Measurements from ENCODE around the gene ATXN1. TPM values are rescaled to one million over a fixed set of nuclear protein-coding genes. Genes with fewer than 3 reads are reported as not detected.

The ATXN1 gene
- total RNA-seq, 1 experiment from 2014 or later, result 16.5 TPM

- peaks cover 27% of the 10 kb centered on the region for H3K4me1 Mint-ChIP-seq (ENCODE audit: insufficient read depth, unreplicated experiment)
- peak overlapping the region; percentile 2 for H3K27ac Mint-ChIP-seq (ENCODE audit: low read depth, unreplicated experiment)
- CTCF ChIA-PET, result interaction anchor here (0.6 to 1.1 kb wide), 4 partner anchors 10 to 358 kb away, joined by 3 to 7 read pairs (median 4); no protein-coding TSS in a partner anchor
- H3K9me3 Mint-ChIP-seq (ENCODE audit: unreplicated experiment), result no peaks in the 10 kb centered on the region
- intact Hi-C loops (cut with micrococcal nuclease), result no loop called here
- H3K36me3 Mint-ChIP-seq (ENCODE audit: insufficient read depth, unreplicated experiment), result peaks cover 13% of the 10 kb centered on the region
- H3K4me3 Mint-ChIP-seq (ENCODE audit: unreplicated experiment), result no peak overlapping the region
- no TSS peak for BruUV-seq (replicated peaks)
- POLR2A ChIA-PET, result interaction anchor here (0.8 to 6.7 kb wide), 9 partner anchors 8 to 24 kb away, joined by 3 to 85 read pairs (median 5); partner anchors contain the start of gene ATXN1
- no peak for DNase-seq (ENCODE audit: unreplicated experiment)
- H3K27me3 Mint-ChIP-seq (ENCODE audit: insufficient read depth, unreplicated experiment), result no peaks in the 10 kb centered on the region
- TF ChIP-seq, protein P1, sequence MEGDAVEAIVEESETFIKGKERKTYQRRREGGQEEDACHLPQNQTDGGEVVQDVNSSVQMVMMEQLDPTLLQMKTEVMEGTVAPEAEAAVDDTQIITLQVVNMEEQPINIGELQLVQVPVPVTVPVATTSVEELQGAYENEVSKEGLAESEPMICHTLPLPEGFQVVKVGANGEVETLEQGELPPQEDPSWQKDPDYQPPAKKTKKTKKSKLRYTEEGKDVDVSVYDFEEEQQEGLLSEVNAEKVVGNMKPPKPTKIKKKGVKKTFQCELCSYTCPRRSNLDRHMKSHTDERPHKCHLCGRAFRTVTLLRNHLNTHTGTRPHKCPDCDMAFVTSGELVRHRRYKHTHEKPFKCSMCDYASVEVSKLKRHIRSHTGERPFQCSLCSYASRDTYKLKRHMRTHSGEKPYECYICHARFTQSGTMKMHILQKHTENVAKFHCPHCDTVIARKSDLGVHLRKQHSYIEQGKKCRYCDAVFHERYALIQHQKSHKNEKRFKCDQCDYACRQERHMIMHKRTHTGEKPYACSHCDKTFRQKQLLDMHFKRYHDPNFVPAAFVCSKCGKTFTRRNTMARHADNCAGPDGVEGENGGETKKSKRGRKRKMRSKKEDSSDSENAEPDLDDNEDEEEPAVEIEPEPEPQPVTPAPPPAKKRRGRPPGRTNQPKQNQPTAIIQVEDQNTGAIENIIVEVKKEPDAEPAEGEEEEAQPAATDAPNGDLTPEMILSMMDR (IDR thresholded peaks at IDR 0.05; ENCODE audit: unreplicated experiment), result no peak
These were observed 24.1 kb downstream of the ATXN1 start for GRCh38 chr6:16736856-16737775.

- Mint-ChIP-seq H3K9me3 (ENCODE audit: unreplicated experiment) (no peaks in the 10 kb centered on the region), H3K4me3 (ENCODE audit: unreplicated experiment) (no peak overlapping the region), H3K36me3 (ENCODE audit: insufficient read depth, unreplicated experiment) (peaks cover 13% of the 10 kb centered on the region), H3K4me1 (ENCODE audit: insufficient read depth, unreplicated experiment) (peaks cover 27% of the 10 kb centered on the region), H3K27me3 (ENCODE audit: insufficient read depth, unreplicated experiment) (no peaks in the 10 kb centered on the region), H3K27ac (ENCODE audit: low read depth, unreplicated experiment) (no peak overlapping the region)
- BruUV-seq (replicated peaks), result no TSS peak
- ChIA-PET POLR2A (no interaction called here), CTCF (no interaction called here)
- no peak for DNase-seq (ENCODE audit: unreplicated experiment)
- TF ChIP-seq, protein P1 (IDR thresholded peaks at IDR 0.05; ENCODE audit: unreplicated experiment), result no peak
- intact Hi-C loops (cut with micrococcal nuclease), result no loop called here
These were observed 26.2 kb downstream of the ATXN1 start for GRCh38 chr6:16735014-16735413.

DNA sequence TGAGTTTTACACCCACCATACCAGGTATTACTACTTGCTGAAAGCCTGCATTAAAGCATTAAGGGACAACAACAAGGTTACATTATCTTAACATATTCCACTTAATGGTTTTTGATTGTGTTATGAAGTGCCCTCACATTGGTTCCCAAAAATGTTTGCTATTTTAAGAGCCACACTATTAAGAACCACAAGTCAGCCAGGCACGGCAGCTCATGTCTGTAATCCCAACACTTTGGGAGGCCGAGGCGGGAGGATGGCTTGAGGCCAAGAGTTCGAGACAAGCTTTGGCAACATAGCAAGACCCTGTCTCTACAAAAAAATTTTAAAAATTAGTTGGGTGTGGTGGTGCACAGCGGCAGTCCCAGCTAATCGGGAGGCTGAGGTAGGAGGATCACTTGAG lies 28.2 kb downstream of the ATXN1 start:
- Mint-ChIP-seq H3K36me3 (ENCODE audit: insufficient read depth, unreplicated experiment) (peaks cover 13% of the 10 kb centered on the region), H3K27me3 (ENCODE audit: insufficient read depth, unreplicated experiment) (no peaks in the 10 kb centered on the region), H3K4me3 (ENCODE audit: unreplicated experiment) (no peak overlapping the region), H3K27ac (ENCODE audit: low read depth, unreplicated experiment) (no peak overlapping the region), H3K9me3 (ENCODE audit: unreplicated experiment) (no peaks in the 10 kb centered on the region), H3K4me1 (ENCODE audit: insufficient read depth, unreplicated experiment) (peaks cover 19% of the 10 kb centered on the region)
- intact Hi-C loops (cut with micrococcal nuclease), result no loop called here
- POLR2A ChIA-PET, result interaction anchor here (1.1 kb wide), 1 partner anchor 52 kb away, joined by 3 read pairs; no protein-coding TSS in a partner anchor
- TF ChIP-seq, protein P1 (IDR thresholded peaks at IDR 0.05; ENCODE audit: unreplicated experiment), result no peak
- no peak for DNase-seq (ENCODE audit: unreplicated experiment)
- CTCF ChIA-PET, result interaction anchor here (1.2 to 1.4 kb wide), 2 partner anchors 34 to 50 kb away, joined by 3 read pairs; no protein-coding TSS in a partner anchor
- no TSS peak for BruUV-seq (replicated peaks)

DNA sequence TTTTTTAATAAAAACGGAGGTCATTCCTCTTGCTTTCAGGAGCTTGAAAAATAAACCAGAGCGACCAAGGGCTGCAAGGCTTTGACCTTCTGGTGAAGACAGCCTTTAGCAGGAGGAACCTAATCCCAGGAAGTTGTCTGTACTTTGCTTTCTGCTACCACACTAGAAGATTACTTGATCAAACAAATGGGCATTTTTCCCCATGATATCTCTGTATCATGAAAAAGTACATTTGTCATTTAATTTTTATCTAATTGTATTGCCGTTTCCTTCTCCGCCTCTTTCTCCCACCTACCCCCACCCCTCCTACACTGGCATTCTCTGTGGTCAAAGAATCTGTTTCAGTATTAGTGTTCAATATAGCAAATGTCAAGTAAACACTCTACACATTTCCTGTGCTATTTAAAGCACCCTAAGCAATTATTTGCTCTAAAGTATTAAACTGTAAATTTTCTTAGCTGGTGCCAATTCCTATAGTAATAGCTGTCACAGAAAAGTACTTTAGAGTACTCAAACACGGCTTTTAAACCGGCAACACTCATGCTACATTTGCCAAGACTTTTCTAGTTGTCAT lies 29.7 kb downstream of the ATXN1 start:
- BruUV-seq (replicated peaks), result no TSS peak
- no peaks in the 10 kb centered on the region for H3K27me3 Mint-ChIP-seq (ENCODE audit: insufficient read depth, unreplicated experiment)
- TF ChIP-seq, protein P1 (IDR thresholded peaks at IDR 0.05; ENCODE audit: unreplicated experiment), result no peak
- H3K9me3 Mint-ChIP-seq (ENCODE audit: unreplicated experiment), result no peaks in the 10 kb centered on the region
- H3K27ac Mint-ChIP-seq (ENCODE audit: low read depth, unreplicated experiment), result no peak overlapping the region
- H3K4me3 Mint-ChIP-seq (ENCODE audit: unreplicated experiment), result no peak overlapping the region
- H3K4me1 Mint-ChIP-seq (ENCODE audit: insufficient read depth, unreplicated experiment), result peaks cover 8% of the 10 kb centered on the region
- POLR2A ChIA-PET, result interaction anchor here (1.2 kb wide), 1 partner anchor 26 kb away, joined by 3 read pairs; no protein-coding TSS in a partner anchor
- CTCF ChIA-PET, result interaction anchor here (0.6 to 1.4 kb wide), 5 partner anchors 31 to 356 kb away, joined by 3 to 5 read pairs (median 3); no protein-coding TSS in a partner anchor
- H3K36me3 Mint-ChIP-seq (ENCODE audit: insufficient read depth, unreplicated experiment), result peaks cover 13% of the 10 kb centered on the region
- DNase-seq (ENCODE audit: unreplicated experiment), result no peak
- intact Hi-C loops (cut with micrococcal nuclease), result no loop called here
